ENCODE measurements around the gene FASLG.

FASLG gene

GRCh38 chr1:172646653-172647052, 12.2 kb upstream of the FASLG start:
- DNase-seq (ENCODE audit: low spot score): no peak
- FAIRE-seq: no peak

- DNase-seq (ENCODE audit: low spot score) (no peak), FAIRE-seq (no peak)
Measured at GRCh38 chr1:172647110-172647564, 11.8 kb upstream of the FASLG start.

- DNase-seq (ENCODE audit: low spot score): no peak
- FAIRE-seq: no peak
Measured at GRCh38 chr1:172647987-172648386, 10.9 kb upstream of the FASLG start.

- FAIRE-seq (no peak), DNase-seq (ENCODE audit: low spot score) (no peak)
Measured at GRCh38 chr1:172650474-172651193, 8.3 kb upstream of the FASLG start.

GRCh38 chr1:172653015-172653709, 5.7 kb upstream of the FASLG start:
- FAIRE-seq: no peak

GRCh38 chr1:172654535-172654934, 4.4 kb upstream of the FASLG start:
- FAIRE-seq (peak; percentile 83), DNase-seq (ENCODE audit: low spot score) (peak; percentile 78)

More at GRCh38 chr1:172653015-172653709, 5.7 kb upstream of the FASLG start:
- DNase-seq (ENCODE audit: low spot score): peak; percentile 14

- DNase-seq (ENCODE audit: low spot score) (no peak), FAIRE-seq (no peak)
Measured at GRCh38 chr1:172656576-172656975, 2.3 kb upstream of the FASLG start.

- FAIRE-seq (no peak), DNase-seq (ENCODE audit: low spot score) (no peak)
Measured at GRCh38 chr1:172657586-172657985, 1.3 kb upstream of the FASLG start.

GRCh38 chr1:172661107-172661506, 2.2 kb downstream of the FASLG start:
- no peak for DNase-seq (ENCODE audit: low spot score)
- no peak for FAIRE-seq

- FAIRE-seq: peak; percentile 95
- DNase-seq (ENCODE audit: low spot score): peak; percentile 90
Measured at GRCh38 chr1:172662464-172663109, 3.7 kb downstream of the FASLG start.

- DNase-seq (ENCODE audit: low spot score): no peak
- FAIRE-seq: no peak
Measured at GRCh38 chr1:172663732-172664131, 4.8 kb downstream of the FASLG start.

- DNase-seq (ENCODE audit: low spot score) (no peak), FAIRE-seq (no peak)
Measured at GRCh38 chr1:172668097-172668496, 9.2 kb downstream of the FASLG start.

- FAIRE-seq (no peak), DNase-seq (ENCODE audit: low spot score) (no peak)
Measured at GRCh38 chr1:172669011-172669410, 10.1 kb downstream of the FASLG start.

- DNase-seq (ENCODE audit: low spot score) (no peak), FAIRE-seq (no peak)
Measured at GRCh38 chr1:172670316-172670715, 11.4 kb downstream of the FASLG start.

- DNase-seq (ENCODE audit: low spot score): no peak
- FAIRE-seq: no peak
Measured at GRCh38 chr1:172670791-172671190, 11.9 kb downstream of the FASLG start.

- FAIRE-seq (no peak), DNase-seq (ENCODE audit: low spot score) (no peak)
Measured at GRCh38 chr1:172671591-172671990, 12.7 kb downstream of the FASLG start.

GRCh38 chr1:172672720-172673119, 13.8 kb downstream of the FASLG start:
- DNase-seq (ENCODE audit: low spot score) (no peak), FAIRE-seq (no peak)

GRCh38 chr1:172673761-172674160, 14.9 kb downstream of the FASLG start:
- no peak for FAIRE-seq
- no peak for DNase-seq (ENCODE audit: low spot score)

GRCh38 chr1:172674831-172675613, 16.1 kb downstream of the FASLG start:
- no peak for FAIRE-seq
- DNase-seq (ENCODE audit: low spot score): no peak

GRCh38 chr1:172679000-172679772, 20.3 kb downstream of the FASLG start:
- DNase-seq (ENCODE audit: low spot score): no peak
- FAIRE-seq: no peak

GRCh38 chr1:172680244-172680643, 21.3 kb downstream of the FASLG start:
- DNase-seq (ENCODE audit: low spot score) (no peak), FAIRE-seq (no peak)
